ENCODE results near the gene CNTN4.

The CNTN4 gene

GRCh38 chr3:3071136-3071535 lies 972.5 kb downstream of the CNTN4 start:
- H3K27ac ChIP-seq (replicated peaks; ENCODE audit: low read length), result no peak overlapping the region
- H3K23ac ChIP-seq (ENCODE audit: low read depth, low read length, poor library complexity), result no peak overlapping the region
- H2AK5ac ChIP-seq (ENCODE audit: low read depth, low read length), result no peak overlapping the region
- no peak overlapping the region for H2BK120ac ChIP-seq (ENCODE audit: low read depth, low read length)
- H3K9me3 ChIP-seq (replicated peaks in 1 of 2; ENCODE audit: control insufficient read depth in 2 of 2, insufficient read depth in 1 of 2, low read depth in 1 of 2, low read length in 2 of 2), result no peaks in the 10 kb centered on the region
- H3K4me1 ChIP-seq (ENCODE audit: control insufficient read depth in 2 of 2, insufficient read depth in 1 of 2, low read depth in 1 of 2, low read length in 2 of 2), result no peaks in the 10 kb centered on the region
- H2BK5ac ChIP-seq (ENCODE audit: low read length), result no peak overlapping the region
- DNase-seq (ENCODE audit: low spot score), result no peak
- H3K79me1 ChIP-seq (ENCODE audit: low read depth, low read length), result no peaks in the 10 kb centered on the region
- no peak overlapping the region for H2BK15ac ChIP-seq (ENCODE audit: low read length)
- no peak overlapping the region for H4K91ac ChIP-seq (ENCODE audit: low read depth, low read length, poor library complexity)
- H3K14ac ChIP-seq (ENCODE audit: low read length), result no peak overlapping the region
- no peak overlapping the region for H3K18ac ChIP-seq (ENCODE audit: low read length)
- H3K9ac ChIP-seq (ENCODE audit: low read depth, low read length, poor library complexity), result no peak overlapping the region
- no peak overlapping the region for H3K4me3 ChIP-seq (ENCODE audit: low read length in 2 of 2)
- H3K4me2 ChIP-seq (ENCODE audit: insufficient read depth, low read length, poor library complexity, severe bottlenecking), result no peak overlapping the region
- H3K27me3 ChIP-seq (ENCODE audit: control insufficient read depth in 3 of 3, insufficient read depth in 3 of 3, low read depth in 1 of 3, low read length in 3 of 3), result no peaks in the 10 kb centered on the region
- no peak overlapping the region for H2BK12ac ChIP-seq (ENCODE audit: low read length)
- WGBS, 2 donors (ENCODE audit: extremely low coverage in 2 of 2, insufficient read length in 2 of 2, insufficient replicate concordance in 1 of 2), result no CpG with 5 or more reads among the region's 5 CpGs
- H2AFZ ChIP-seq (ENCODE audit: low read length), result no peak overlapping the region
- no peak overlapping the region for H3K4ac ChIP-seq (ENCODE audit: low read length)
- H3K36me3 ChIP-seq (replicated peaks in 1 of 2; ENCODE audit: control insufficient read depth in 2 of 2, insufficient read depth in 2 of 2, low read length in 2 of 2), result no peaks in the 10 kb centered on the region
- no peak overlapping the region for H4K8ac ChIP-seq (ENCODE audit: low read depth, low read length)

GRCh38 chr3:3074551-3075257 lies 976.0 kb downstream of the CNTN4 start:
- Histone ChIP-seq H4K91ac (ENCODE audit: low read depth, low read length, poor library complexity) (no peak overlapping the region), H4K8ac (ENCODE audit: low read depth, low read length) (no peak overlapping the region), H2AK5ac (ENCODE audit: low read depth, low read length) (no peak overlapping the region), H3K9ac (ENCODE audit: low read depth, low read length, poor library complexity) (no peak overlapping the region), H2BK5ac (ENCODE audit: low read length) (no peak overlapping the region), H3K27ac (replicated peaks; ENCODE audit: low read length) (no peak overlapping the region), H3K14ac (ENCODE audit: low read length) (no peak overlapping the region), H3K4me3 (ENCODE audit: low read length in 2 of 2) (no peak overlapping the region), H3K36me3 (replicated peaks in 1 of 2; ENCODE audit: control insufficient read depth in 2 of 2, insufficient read depth in 2 of 2, low read length in 2 of 2) (no peaks in the 10 kb centered on the region), H3K79me1 (ENCODE audit: low read depth, low read length) (no peaks in the 10 kb centered on the region), H3K23ac (ENCODE audit: low read depth, low read length, poor library complexity) (no peak overlapping the region), H2BK15ac (ENCODE audit: low read length) (no peak overlapping the region), H3K4ac (ENCODE audit: low read length) (no peak overlapping the region), H2BK120ac (ENCODE audit: low read depth, low read length) (no peak overlapping the region), H3K4me2 (ENCODE audit: insufficient read depth, low read length, poor library complexity, severe bottlenecking) (no peak overlapping the region), H3K18ac (ENCODE audit: low read length) (no peak overlapping the region), H2BK12ac (ENCODE audit: low read length) (no peak overlapping the region), H3K27me3 (ENCODE audit: control insufficient read depth in 3 of 3, insufficient read depth in 3 of 3, low read depth in 1 of 3, low read length in 3 of 3) (peaks cover 0 to 1% (median 0%) of the 10 kb centered on the region in 3 experiments), H3K4me1 (ENCODE audit: control insufficient read depth in 2 of 2, insufficient read depth in 1 of 2, low read depth in 1 of 2, low read length in 2 of 2) (peaks cover 0 to 2% of the 10 kb centered on the region in 2 donors), H3K9me3 (replicated peaks in 1 of 2; ENCODE audit: control insufficient read depth in 2 of 2, insufficient read depth in 1 of 2, low read depth in 1 of 2, low read length in 2 of 2) (no peaks in the 10 kb centered on the region), H2AFZ (ENCODE audit: low read length) (no peak overlapping the region)
- WGBS, 2 donors (ENCODE audit: extremely low coverage in 2 of 2, insufficient read length in 2 of 2, insufficient replicate concordance in 1 of 2), result no CpG with 5 or more reads among the region's 5 CpGs
- DNase-seq (ENCODE audit: low spot score), result no peak

GRCh38 chr3:3080309-3080708 lies 981.6 kb downstream of the CNTN4 start:
- no peak overlapping the region for H2BK15ac ChIP-seq (ENCODE audit: low read length)
- no peak overlapping the region for H3K14ac ChIP-seq (ENCODE audit: low read length)
- no peak overlapping the region for H2BK12ac ChIP-seq (ENCODE audit: low read length)
- H3K4me2 ChIP-seq (ENCODE audit: insufficient read depth, low read length, poor library complexity, severe bottlenecking), result no peak overlapping the region
- H2AK5ac ChIP-seq (ENCODE audit: low read depth, low read length), result no peak overlapping the region
- H3K4ac ChIP-seq (ENCODE audit: low read length), result no peak overlapping the region
- no peak overlapping the region for H2BK120ac ChIP-seq (ENCODE audit: low read depth, low read length)
- H3K9ac ChIP-seq (ENCODE audit: low read depth, low read length, poor library complexity), result no peak overlapping the region
- peak; percentile 36 for DNase-seq (ENCODE audit: low spot score)
- no peak overlapping the region for H3K23ac ChIP-seq (ENCODE audit: low read depth, low read length, poor library complexity)
- H4K91ac ChIP-seq (ENCODE audit: low read depth, low read length, poor library complexity), result no peak overlapping the region
- no peak overlapping the region for H3K27ac ChIP-seq (replicated peaks; ENCODE audit: low read length)
- H3K27me3 ChIP-seq (ENCODE audit: control insufficient read depth in 3 of 3, insufficient read depth in 3 of 3, low read depth in 1 of 3, low read length in 3 of 3), result peaks cover 0 to 6% (median 1%) of the 10 kb centered on the region in 3 experiments
- WGBS, 2 donors (ENCODE audit: extremely low coverage in 2 of 2, insufficient read length in 2 of 2, insufficient replicate concordance in 1 of 2), result no CpG with 5 or more reads among the region's 5 CpGs
- no peak overlapping the region for H4K8ac ChIP-seq (ENCODE audit: low read depth, low read length)
- no peaks in the 10 kb centered on the region for H3K36me3 ChIP-seq (replicated peaks in 1 of 2; ENCODE audit: control insufficient read depth in 2 of 2, insufficient read depth in 2 of 2, low read length in 2 of 2)
- H3K9me3 ChIP-seq (replicated peaks in 1 of 2; ENCODE audit: control insufficient read depth in 2 of 2, insufficient read depth in 1 of 2, low read depth in 1 of 2, low read length in 2 of 2), result no peaks in the 10 kb centered on the region
- peaks cover 6 to 12% of the 10 kb centered on the region in 2 donors for H3K4me1 ChIP-seq (ENCODE audit: control insufficient read depth in 2 of 2, insufficient read depth in 1 of 2, low read depth in 1 of 2, low read length in 2 of 2)
- H3K79me1 ChIP-seq (ENCODE audit: low read depth, low read length), result no peaks in the 10 kb centered on the region
- H2BK5ac ChIP-seq (ENCODE audit: low read length), result no peak overlapping the region
- no peak overlapping the region for H3K4me3 ChIP-seq (ENCODE audit: low read length in 2 of 2)
- no peak overlapping the region for H2AFZ ChIP-seq (ENCODE audit: low read length)
- no peak overlapping the region for H3K18ac ChIP-seq (ENCODE audit: low read length)

- Histone ChIP-seq H4K91ac (ENCODE audit: low read depth, low read length, poor library complexity) (no peak overlapping the region), H2BK12ac (ENCODE audit: low read length) (no peak overlapping the region), H3K36me3 (replicated peaks in 1 of 2; ENCODE audit: control insufficient read depth in 2 of 2, insufficient read depth in 2 of 2, low read length in 2 of 2) (no peaks in the 10 kb centered on the region), H3K23ac (ENCODE audit: low read depth, low read length, poor library complexity) (no peak overlapping the region), H3K4me3 (ENCODE audit: low read length in 2 of 2) (no peak overlapping the region), H3K27ac (replicated peaks; ENCODE audit: low read length) (no peak overlapping the region), H2AK5ac (ENCODE audit: low read depth, low read length) (no peak overlapping the region), H3K18ac (ENCODE audit: low read length) (no peak overlapping the region), H2AFZ (ENCODE audit: low read length) (no peak overlapping the region), H3K79me1 (ENCODE audit: low read depth, low read length) (no peaks in the 10 kb centered on the region), H2BK120ac (ENCODE audit: low read depth, low read length) (no peak overlapping the region), H3K4ac (ENCODE audit: low read length) (no peak overlapping the region), H3K4me1 (ENCODE audit: control insufficient read depth in 2 of 2, insufficient read depth in 1 of 2, low read depth in 1 of 2, low read length in 2 of 2) (peaks cover 6 to 12% of the 10 kb centered on the region in 2 donors), H4K8ac (ENCODE audit: low read depth, low read length) (no peak overlapping the region), H2BK5ac (ENCODE audit: low read length) (no peak overlapping the region), H3K27me3 (ENCODE audit: control insufficient read depth in 3 of 3, insufficient read depth in 3 of 3, low read depth in 1 of 3, low read length in 3 of 3) (peaks cover 0 to 8% (median 1%) of the 10 kb centered on the region in 3 experiments), H2BK15ac (ENCODE audit: low read length) (no peak overlapping the region), H3K9me3 (replicated peaks in 1 of 2; ENCODE audit: control insufficient read depth in 2 of 2, insufficient read depth in 1 of 2, low read depth in 1 of 2, low read length in 2 of 2) (no peaks in the 10 kb centered on the region), H3K14ac (ENCODE audit: low read length) (no peak overlapping the region), H3K4me2 (ENCODE audit: insufficient read depth, low read length, poor library complexity, severe bottlenecking) (no peak overlapping the region), H3K9ac (ENCODE audit: low read depth, low read length, poor library complexity) (no peak overlapping the region)
- no peak for DNase-seq (ENCODE audit: low spot score)
- WGBS, 2 donors (ENCODE audit: extremely low coverage in 2 of 2, insufficient read length in 2 of 2, insufficient replicate concordance in 1 of 2), result no CpG with 5 or more reads among the region's 9 CpGs
Measured at GRCh38 chr3:3081381-3082233, 982.9 kb downstream of the CNTN4 start.

Data from neuronal stem cell (in vitro differentiated cells).